ENCODE measurements around the gene TSSK1B. TPM values are rescaled to one million over a fixed set of nuclear protein-coding genes. Genes with fewer than 3 reads are reported as not detected.
"Not testable (repeated sequence)": the region's sequence is repeated elsewhere in the genome, so short reads cannot be mapped to it uniquely, and the experiment has no call there.

TSSK1B gene
- total RNA-seq, 4 donors from 2014 or later: 0.20 TPM; not detected in 3

DNA sequence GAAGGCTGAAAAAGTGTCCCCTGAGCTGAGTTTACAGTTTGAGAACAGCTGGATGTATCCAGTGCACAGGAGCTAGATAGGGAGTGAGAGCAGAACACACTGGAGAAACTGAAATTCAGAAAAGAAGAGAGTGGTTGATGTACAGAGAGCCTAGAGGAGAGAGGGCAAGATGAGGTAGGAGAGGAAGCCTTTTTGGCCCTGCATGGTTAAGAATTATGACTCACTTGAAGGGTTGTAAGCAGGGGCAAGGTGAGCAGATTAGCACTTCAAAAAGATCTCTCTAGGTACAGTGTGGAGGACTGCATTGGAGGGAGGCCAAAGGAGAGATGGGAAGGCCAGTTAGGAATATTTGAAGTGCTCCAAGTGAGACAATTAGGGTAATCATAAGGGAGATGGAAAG is 28.2 kb upstream of the TSSK1B start:
- no peak for DNase-seq
- TF ChIP-seq EP300 (IDR thresholded peaks at IDR 0.05; ENCODE audit: low read depth) (no peak), POLR2AphosphoS5 (IDR thresholded peaks at IDR 0.05) (no peak), POLR2A (IDR thresholded peaks at IDR 0.05) (no peak)
- TF ChIP-seq, protein P1, sequence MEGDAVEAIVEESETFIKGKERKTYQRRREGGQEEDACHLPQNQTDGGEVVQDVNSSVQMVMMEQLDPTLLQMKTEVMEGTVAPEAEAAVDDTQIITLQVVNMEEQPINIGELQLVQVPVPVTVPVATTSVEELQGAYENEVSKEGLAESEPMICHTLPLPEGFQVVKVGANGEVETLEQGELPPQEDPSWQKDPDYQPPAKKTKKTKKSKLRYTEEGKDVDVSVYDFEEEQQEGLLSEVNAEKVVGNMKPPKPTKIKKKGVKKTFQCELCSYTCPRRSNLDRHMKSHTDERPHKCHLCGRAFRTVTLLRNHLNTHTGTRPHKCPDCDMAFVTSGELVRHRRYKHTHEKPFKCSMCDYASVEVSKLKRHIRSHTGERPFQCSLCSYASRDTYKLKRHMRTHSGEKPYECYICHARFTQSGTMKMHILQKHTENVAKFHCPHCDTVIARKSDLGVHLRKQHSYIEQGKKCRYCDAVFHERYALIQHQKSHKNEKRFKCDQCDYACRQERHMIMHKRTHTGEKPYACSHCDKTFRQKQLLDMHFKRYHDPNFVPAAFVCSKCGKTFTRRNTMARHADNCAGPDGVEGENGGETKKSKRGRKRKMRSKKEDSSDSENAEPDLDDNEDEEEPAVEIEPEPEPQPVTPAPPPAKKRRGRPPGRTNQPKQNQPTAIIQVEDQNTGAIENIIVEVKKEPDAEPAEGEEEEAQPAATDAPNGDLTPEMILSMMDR (IDR thresholded peaks at IDR 0.05): no peak
- in situ Hi-C loops (cut with MboI; ENCODE audit: low pct_ligation_motif_present in 1 of 4, low pct_unique_long_range_greater_than_20kb in 1 of 4, low sequenced_read_pairs in 3 of 4): no loop called here
- Histone ChIP-seq H3K9me3 (no peaks in the 10 kb centered on the region), H3K4me1 (no peaks in the 10 kb centered on the region), H3K27me3 (no peaks in the 10 kb centered on the region), H3K4me3 (no peak overlapping the region), H3K27ac (no peak overlapping the region), H3K36me3 (no peaks in the 10 kb centered on the region)
- intact Hi-C loops (cut with DNase I; ENCODE audit: low total_unique reads): no loop called here

DNA sequence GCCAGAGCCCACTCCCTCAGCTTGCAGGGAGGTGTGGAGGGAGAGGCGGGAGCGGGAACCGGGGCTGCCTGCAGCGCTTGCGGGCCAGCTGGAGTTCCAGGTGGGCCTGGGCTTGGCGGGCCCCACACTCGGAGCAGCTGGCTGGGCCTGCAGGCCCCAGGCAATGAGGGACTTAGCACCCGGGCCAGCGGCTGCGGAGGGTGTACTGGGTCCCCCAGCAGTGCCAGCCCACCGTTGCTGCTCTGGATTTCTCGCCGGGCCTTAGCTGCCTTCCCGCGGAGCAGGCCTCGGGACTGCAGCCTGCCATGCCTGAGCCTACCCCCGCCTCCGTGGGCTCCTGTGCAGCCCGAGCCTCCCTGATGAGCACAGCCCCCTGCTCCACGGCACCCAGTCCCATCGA is 22.3 kb upstream of the TSSK1B start:
- H3K27ac ChIP-seq; in situ Hi-C loops (cut with MboI; ENCODE audit: low pct_ligation_motif_present in 1 of 4, low pct_unique_long_range_greater_than_20kb in 1 of 4, low sequenced_read_pairs in 3 of 4); H3K4me1 ChIP-seq; H3K27me3 ChIP-seq; H3K36me3 ChIP-seq; H3K9me3 ChIP-seq; DNase-seq; H3K4me3 ChIP-seq; intact Hi-C loops (cut with DNase I; ENCODE audit: low total_unique reads): not testable (repeated sequence)
- 94% methylated on average over 21 of the region's 21 CpGs; no CpG with 5 or more reads in 1 of the 2 donors for WGBS, 2 donors (ENCODE audit: low coverage in 1 of 2)

DNA sequence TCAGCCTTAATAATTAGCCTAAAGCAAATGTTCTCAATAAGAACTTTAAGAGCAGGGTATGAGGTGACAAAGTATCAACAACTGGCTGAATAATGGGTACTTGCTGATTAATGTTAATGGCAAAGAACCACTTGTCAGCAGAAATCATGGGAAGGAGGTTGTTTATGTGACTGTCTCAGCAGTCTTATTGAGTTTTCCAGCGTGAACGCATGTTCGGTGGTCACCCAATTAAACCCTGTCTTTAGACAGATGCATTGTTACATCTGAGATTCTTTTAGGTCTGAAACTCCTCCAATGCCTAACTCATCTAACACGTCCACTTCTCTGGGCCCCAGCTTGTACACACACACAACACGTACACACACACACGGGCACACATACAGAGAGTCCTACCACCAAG is 18.2 kb upstream of the TSSK1B start:
- no peaks in the 10 kb centered on the region for H3K27me3 ChIP-seq
- no peak for TF ChIP-seq POLR2AphosphoS5 (IDR thresholded peaks at IDR 0.05)
- no peaks in the 10 kb centered on the region for H3K36me3 ChIP-seq
- H3K4me1 ChIP-seq: no peaks in the 10 kb centered on the region
- no peaks in the 10 kb centered on the region for H3K9me3 ChIP-seq
- no peak for DNase-seq
- intact Hi-C loops (cut with DNase I; ENCODE audit: low total_unique reads) (no loop called here), in situ Hi-C loops (cut with MboI; ENCODE audit: low pct_ligation_motif_present in 1 of 4, low pct_unique_long_range_greater_than_20kb in 1 of 4, low sequenced_read_pairs in 3 of 4) (no loop called here)
- 86 to 96% methylated on average over 5 to 6 of the region's 6 CpGs for WGBS, 2 donors (ENCODE audit: low coverage in 1 of 2)
- no peak overlapping the region for H3K4me3 ChIP-seq
- no peak overlapping the region for H3K27ac ChIP-seq

DNA sequence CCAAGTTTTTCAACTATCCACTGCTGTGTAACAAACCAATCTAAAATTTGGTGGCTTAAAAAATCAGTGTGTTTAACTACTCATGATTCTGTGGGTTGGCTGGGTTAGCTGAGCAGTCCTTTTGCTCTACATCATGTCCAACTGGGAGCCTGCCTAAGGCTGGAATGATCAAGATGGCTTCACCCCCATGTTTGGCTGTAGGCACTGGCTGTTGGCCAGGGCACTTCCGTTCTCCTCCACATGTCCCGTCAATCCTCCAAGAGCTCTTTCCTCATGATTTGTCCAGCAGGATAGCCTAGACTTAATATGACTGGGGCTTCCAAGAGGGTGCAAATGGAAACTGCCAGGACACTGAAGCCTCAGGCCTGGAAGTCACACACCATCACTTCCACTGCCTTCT is 17.0 kb upstream of the TSSK1B start:
- in situ Hi-C loops (cut with MboI; ENCODE audit: low pct_ligation_motif_present in 1 of 4, low pct_unique_long_range_greater_than_20kb in 1 of 4, low sequenced_read_pairs in 3 of 4): no loop called here
- TF ChIP-seq, protein P1 (IDR thresholded peaks at IDR 0.05): no peak
- TF ChIP-seq POLR2AphosphoS5 (IDR thresholded peaks at IDR 0.05): no peak
- no peak for TF ChIP-seq EP300 (IDR thresholded peaks at IDR 0.05; ENCODE audit: low read depth)
- TF ChIP-seq POLR2A (IDR thresholded peaks at IDR 0.05): no peak
- no peaks in the 10 kb centered on the region for H3K9me3 ChIP-seq
- no peak for DNase-seq
- no peaks in the 10 kb centered on the region for H3K27me3 ChIP-seq
- no peak overlapping the region for H3K27ac ChIP-seq
- no peaks in the 10 kb centered on the region for H3K4me1 ChIP-seq
- no peaks in the 10 kb centered on the region for H3K36me3 ChIP-seq
- 77% methylated on average over 2 of the region's 2 CpGs; no CpG with 5 or more reads in 1 of the 2 donors for WGBS, 2 donors (ENCODE audit: low coverage in 1 of 2)
- H3K4me3 ChIP-seq: no peak overlapping the region
- intact Hi-C loops (cut with DNase I; ENCODE audit: low total_unique reads): no loop called here

DNA sequence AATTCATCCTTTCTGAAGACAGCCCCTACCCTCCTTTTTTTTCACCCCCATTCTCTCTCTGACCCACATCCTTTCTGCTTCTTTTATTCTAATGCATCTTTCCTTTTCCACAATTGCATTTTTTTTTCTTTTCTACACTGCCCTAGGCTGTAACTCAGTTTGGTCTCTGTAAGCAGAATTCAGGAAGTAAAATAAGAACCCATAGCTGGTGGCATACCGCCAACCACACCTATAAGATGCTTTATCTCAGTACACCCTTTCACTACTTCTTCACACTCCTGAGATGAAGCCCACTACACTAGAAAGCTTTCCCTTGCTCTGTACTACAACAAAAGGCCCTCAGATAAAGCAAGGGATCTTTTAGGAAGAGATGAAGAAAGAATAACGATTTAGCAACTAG is 16.1 kb upstream of the TSSK1B start:
- intact Hi-C loops (cut with DNase I; ENCODE audit: low total_unique reads) (no loop called here), in situ Hi-C loops (cut with MboI; ENCODE audit: low pct_ligation_motif_present in 1 of 4, low pct_unique_long_range_greater_than_20kb in 1 of 4, low sequenced_read_pairs in 3 of 4) (no loop called here)
- TF ChIP-seq EP300 (IDR thresholded peaks at IDR 0.05; ENCODE audit: low read depth) (no peak), POLR2A (IDR thresholded peaks at IDR 0.05) (no peak), POLR2AphosphoS5 (IDR thresholded peaks at IDR 0.05) (no peak)
- TF ChIP-seq, protein P1 (IDR thresholded peaks at IDR 0.05): no peak
- DNase-seq: no peak
- Histone ChIP-seq H3K9me3 (peaks cover 0 to 2% of the 10 kb centered on the region in 2 donors), H3K4me3 (no peak overlapping the region), H3K36me3 (no peaks in the 10 kb centered on the region), H3K4me1 (no peaks in the 10 kb centered on the region), H3K27me3 (no peaks in the 10 kb centered on the region), H3K27ac (no peak overlapping the region)
- WGBS, 2 donors (ENCODE audit: low coverage in 1 of 2): 22 to 25% methylated on average over 2 of the region's 2 CpGs

Data from transverse colon (tissue), 4 donors.